Body of pancreas (tissue), 4 donors: Measurements from ENCODE around the gene N4BP2L1.
"Not testable (repeated sequence)": the region's sequence is repeated elsewhere in the genome, so short reads cannot be mapped to it uniquely, and the experiment has no call there.

ENCODE experiments used
- CTCF ChIP-seq, 7 experiments: fragments of 450-650 bp in 4 of 7; fragments of 200-600 bp in 3 of 7; sonication (generic) in 3 of 7; IDR thresholded peaks; one replicate each; pipeline ENCODE4 v1.5.1; 2016 to 2019; ENCODE audit warnings: antibody characterized with exemption in 7 of 7
- POLR2A ChIP-seq, 3 donors: fragments of 450-650 bp; IDR thresholded peaks; one replicate each; pipeline ENCODE4 v1.6.1; 2016; ENCODE audit warnings: antibody characterized with exemption in 3 of 3, mild to moderate bottlenecking in 2 of 3

DNA sequence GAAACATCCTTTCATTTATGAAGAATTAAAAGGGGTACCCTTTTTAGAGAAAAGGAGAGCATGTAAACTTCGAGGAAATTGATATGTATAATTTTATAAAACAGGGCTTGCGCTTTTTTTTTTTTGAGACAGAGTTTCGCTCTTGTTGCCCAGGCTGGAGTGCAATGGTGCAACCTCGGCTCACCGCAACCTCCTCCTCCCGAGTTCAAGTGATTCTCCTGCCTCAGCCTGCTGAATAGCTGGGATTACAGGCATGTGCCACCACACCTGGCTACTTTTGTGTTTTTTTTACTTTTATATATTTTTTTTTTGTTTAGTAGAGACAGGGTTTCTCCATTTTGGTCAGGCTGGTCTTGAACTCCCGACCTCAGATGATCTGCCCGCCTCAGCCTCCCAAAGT is 72.0 kb downstream of the N4BP2L1 start:
- not testable (repeated sequence) for TF ChIP-seq CTCF, POLR2A (IDR thresholded peaks at IDR 0.05)
